WERI-Rb-1 (cell line): Measurements from ENCODE around the gene LRIG1.

Source experiments
- DNase-seq: peaks from one replicate; pipeline ENCODE4 v3.0.0-alpha.2; 2020
- H3K27ac ChIP-seq: fragments of 250-450 bp; sonication (Bioruptor Pico); 2 replicates; pipeline ENCODE4 v1.5.1; 2020; ENCODE audit warnings: mild to moderate bottlenecking, moderate library complexity
- H3K27me3 ChIP-seq: fragments of 250-450 bp; sonication (Bioruptor Pico); 2 replicates; pipeline ENCODE4 v1.5.1; 2021; ENCODE audit warnings: mild to moderate bottlenecking, low read depth, moderate library complexity; ENCODE audit not compliant: insufficient read depth, severe bottlenecking
- H3K36me3 ChIP-seq: fragments of 250-450 bp; sonication (Bioruptor Pico); 2 replicates; pipeline ENCODE4 v1.5.1; 2020; ENCODE audit warnings: mild to moderate bottlenecking, moderate library complexity
- H3K4me3 ChIP-seq: 2 replicates; pipeline ENCODE4 v1.5.1; 2011; ENCODE audit warnings: low read depth, mild to moderate bottlenecking, control low read depth, low read length
- H3K9me3 ChIP-seq: fragments of 250-450 bp; sonication (Bioruptor Pico); 2 replicates; pipeline ENCODE4 v1.5.1; 2021; ENCODE audit warnings: mild to moderate bottlenecking, moderate library complexity; ENCODE audit not compliant: severe bottlenecking
- TF ChIP-seq, protein P1 (sequence below): IDR thresholded peaks from 2 replicates; pipeline ENCODE4 v1.5.1; 2011; ENCODE audit warnings: low read depth, mild to moderate bottlenecking, control low read depth, inconsistent platforms, low read length

LRIG1 gene

GRCh38 chr3:66463054-66463631, 37.7 kb downstream of the LRIG1 start:
- TF ChIP-seq, protein P1, sequence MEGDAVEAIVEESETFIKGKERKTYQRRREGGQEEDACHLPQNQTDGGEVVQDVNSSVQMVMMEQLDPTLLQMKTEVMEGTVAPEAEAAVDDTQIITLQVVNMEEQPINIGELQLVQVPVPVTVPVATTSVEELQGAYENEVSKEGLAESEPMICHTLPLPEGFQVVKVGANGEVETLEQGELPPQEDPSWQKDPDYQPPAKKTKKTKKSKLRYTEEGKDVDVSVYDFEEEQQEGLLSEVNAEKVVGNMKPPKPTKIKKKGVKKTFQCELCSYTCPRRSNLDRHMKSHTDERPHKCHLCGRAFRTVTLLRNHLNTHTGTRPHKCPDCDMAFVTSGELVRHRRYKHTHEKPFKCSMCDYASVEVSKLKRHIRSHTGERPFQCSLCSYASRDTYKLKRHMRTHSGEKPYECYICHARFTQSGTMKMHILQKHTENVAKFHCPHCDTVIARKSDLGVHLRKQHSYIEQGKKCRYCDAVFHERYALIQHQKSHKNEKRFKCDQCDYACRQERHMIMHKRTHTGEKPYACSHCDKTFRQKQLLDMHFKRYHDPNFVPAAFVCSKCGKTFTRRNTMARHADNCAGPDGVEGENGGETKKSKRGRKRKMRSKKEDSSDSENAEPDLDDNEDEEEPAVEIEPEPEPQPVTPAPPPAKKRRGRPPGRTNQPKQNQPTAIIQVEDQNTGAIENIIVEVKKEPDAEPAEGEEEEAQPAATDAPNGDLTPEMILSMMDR, result no peak
- no peak for DNase-seq
- no peak overlapping the region for H3K27ac ChIP-seq
- H3K9me3 ChIP-seq, result no peaks in the 10 kb centered on the region
- H3K36me3 ChIP-seq, result no peaks in the 10 kb centered on the region
- no peak overlapping the region for H3K4me3 ChIP-seq
- H3K27me3 ChIP-seq, result no peaks in the 10 kb centered on the region

DNA sequence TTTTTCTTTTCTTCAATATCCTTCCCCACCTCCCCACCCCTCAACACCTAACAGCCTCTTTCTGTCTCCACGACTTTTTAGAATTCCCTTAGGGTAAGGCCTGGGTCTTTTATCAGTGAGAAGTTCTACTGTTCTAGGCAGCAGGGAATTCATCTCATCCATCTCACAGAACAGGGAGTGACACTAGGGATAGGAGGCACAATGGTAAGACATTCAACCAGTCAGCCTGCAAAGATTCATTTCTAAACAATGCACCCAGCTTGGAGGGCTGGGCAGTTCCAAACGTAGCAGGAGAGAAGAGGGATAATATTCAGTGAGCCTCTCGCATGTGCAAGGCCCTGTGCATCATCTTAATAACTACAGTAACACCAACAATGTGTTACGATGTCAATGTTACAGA, 43.6 kb downstream of the LRIG1 start:
- no peaks in the 10 kb centered on the region for H3K27me3 ChIP-seq
- H3K4me3 ChIP-seq, result no peak overlapping the region
- TF ChIP-seq, protein P1, result no peak
- H3K27ac ChIP-seq, result no peak overlapping the region
- no peak for DNase-seq
- no peaks in the 10 kb centered on the region for H3K9me3 ChIP-seq
- no peaks in the 10 kb centered on the region for H3K36me3 ChIP-seq

GRCh38 chr3:66456711-66457173, 44.1 kb downstream of the LRIG1 start:
- Histone ChIP-seq H3K27ac (no peak overlapping the region), H3K27me3 (no peaks in the 10 kb centered on the region), H3K36me3 (no peaks in the 10 kb centered on the region), H3K9me3 (no peaks in the 10 kb centered on the region), H3K4me3 (no peak overlapping the region)
- TF ChIP-seq, protein P1, result no peak
- DNase-seq, result no peak

- TF ChIP-seq, protein P1, result no peak
- H3K4me3 ChIP-seq, result no peak overlapping the region
- no peaks in the 10 kb centered on the region for H3K9me3 ChIP-seq
- no peak for DNase-seq
- peak overlapping the region; percentile 83 for H3K27ac ChIP-seq
- H3K27me3 ChIP-seq, result no peaks in the 10 kb centered on the region
- no peaks in the 10 kb centered on the region for H3K36me3 ChIP-seq
Measured at GRCh38 chr3:66454464-66454859, 46.4 kb downstream of the LRIG1 start.

DNA sequence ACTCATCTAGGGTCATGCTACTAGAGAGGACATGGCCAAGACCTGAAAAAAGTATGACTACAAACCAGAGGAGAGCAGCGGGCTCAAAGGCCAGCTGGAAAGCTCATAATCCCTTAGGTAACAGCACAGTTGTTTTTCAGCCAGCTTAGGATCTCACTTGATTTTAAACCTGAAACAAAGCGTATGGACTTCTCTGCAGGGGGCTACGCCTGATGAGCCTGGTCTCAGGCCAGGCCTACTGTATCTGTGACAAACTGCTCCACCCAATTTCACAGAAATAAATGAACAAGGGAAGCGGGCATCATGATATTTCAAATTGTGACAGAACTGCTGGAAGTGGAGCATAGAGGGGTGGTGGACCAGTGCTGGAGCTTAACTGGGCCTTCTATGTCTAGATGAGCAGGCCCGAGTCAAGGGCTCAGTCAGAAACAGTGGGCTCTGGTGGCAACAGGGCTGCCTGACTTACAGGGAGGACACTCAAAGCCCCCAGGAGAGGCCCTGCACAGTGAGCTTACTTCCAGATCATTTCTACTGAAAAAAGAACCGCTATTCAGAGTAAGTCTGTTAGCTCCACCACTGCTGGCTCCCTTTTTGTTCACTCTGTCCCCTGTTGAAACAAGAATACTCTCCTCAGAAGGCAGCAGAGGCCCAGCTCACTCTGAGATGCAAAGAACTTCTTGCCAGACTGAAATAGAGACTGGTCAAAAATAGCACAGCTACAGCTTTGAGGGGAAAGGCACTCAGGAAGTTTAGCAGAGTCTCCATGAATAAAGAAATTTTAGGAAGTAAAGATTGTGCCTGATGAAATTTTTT, 47.0 kb downstream of the LRIG1 start:
- Histone ChIP-seq H3K9me3 (no peaks in the 10 kb centered on the region), H3K27me3 (no peaks in the 10 kb centered on the region), H3K4me3 (no peak overlapping the region), H3K36me3 (no peaks in the 10 kb centered on the region), H3K27ac (peak overlapping the region; percentile 83)
- TF ChIP-seq, protein P1, result no peak
- DNase-seq, result peak; percentile 73
